ENCODE measurements around the gene PNLDC1. TPM values are rescaled to one million over a fixed set of nuclear protein-coding genes. Genes with fewer than 3 reads are reported as not detected.

Gene PNLDC1
- total RNA-seq, 1 donor from 2014 or later, result not detected

- TF ChIP-seq CTCF (IDR thresholded peaks at IDR 0.05; ENCODE audit: insufficient read depth, low read length, poor library complexity, severe bottlenecking), result no peak
These were observed 38.0 kb upstream of the PNLDC1 start, which contains the start of gene ACAT2 for GRCh38 chr6:159761873-159762680. Gene ACAT2, plus strand, starts transcription at chr6:159762045. Its CDS starts 43 bp downstream, at chr6:159762088.

GRCh38 chr6:159762681-159763293, 37.3 kb upstream of the PNLDC1 start:
- no peak for DNase-seq (ENCODE audit: low read depth)
- Histone ChIP-seq H3K27me3 (ENCODE audit: control insufficient read depth, insufficient read depth, low read length) (no peaks in the 10 kb centered on the region), H3K36me3 (ENCODE audit: control insufficient read depth, insufficient read depth, low read length) (peaks cover 4% of the 10 kb centered on the region), H3K4me3 (ENCODE audit: low read depth, low read length) (peak overlapping the region; percentile 63)
- TF ChIP-seq CTCF (IDR thresholded peaks at IDR 0.05; ENCODE audit: insufficient read depth, low read length, poor library complexity, severe bottlenecking), result no peak

More at GRCh38 chr6:159761873-159762680, 38.0 kb upstream of the PNLDC1 start, which contains the start of gene ACAT2:
- Histone ChIP-seq H3K4me3 (ENCODE audit: low read depth, low read length) (peak within 1 kb of the TSS; percentile 63), H3K36me3 (ENCODE audit: control insufficient read depth, insufficient read depth, low read length) (peaks cover 4% of the 10 kb centered on the region), H3K27me3 (ENCODE audit: control insufficient read depth, insufficient read depth, low read length) (no peaks in the 10 kb centered on the region)
- DNase-seq (ENCODE audit: low read depth), result peak; percentile 71

- H3K4me3 ChIP-seq (ENCODE audit: low read depth, low read length), result no peak overlapping the region
- TF ChIP-seq CTCF (IDR thresholded peaks at IDR 0.05; ENCODE audit: insufficient read depth, low read length, poor library complexity, severe bottlenecking), result no peak
- no peaks in the 10 kb centered on the region for H3K27me3 ChIP-seq (ENCODE audit: control insufficient read depth, insufficient read depth, low read length)
- DNase-seq (ENCODE audit: low read depth), result no peak
- H3K36me3 ChIP-seq (ENCODE audit: control insufficient read depth, insufficient read depth, low read length), result peaks cover 4% of the 10 kb centered on the region
These were observed 33.2 kb upstream of the PNLDC1 start for GRCh38 chr6:159766906-159767305.

GRCh38 chr6:159769470-159769869, 30.6 kb upstream of the PNLDC1 start:
- DNase-seq (ENCODE audit: low read depth), result no peak
- Histone ChIP-seq H3K4me3 (ENCODE audit: low read depth, low read length) (no peak overlapping the region), H3K27me3 (ENCODE audit: control insufficient read depth, insufficient read depth, low read length) (no peaks in the 10 kb centered on the region), H3K36me3 (ENCODE audit: control insufficient read depth, insufficient read depth, low read length) (peaks cover 2% of the 10 kb centered on the region)
- TF ChIP-seq CTCF (IDR thresholded peaks at IDR 0.05; ENCODE audit: insufficient read depth, low read length, poor library complexity, severe bottlenecking), result no peak

- TF ChIP-seq CTCF (IDR thresholded peaks at IDR 0.05; ENCODE audit: insufficient read depth, low read length, poor library complexity, severe bottlenecking), result no peak
- Histone ChIP-seq H3K4me3 (ENCODE audit: low read depth, low read length) (no peak overlapping the region), H3K36me3 (ENCODE audit: control insufficient read depth, insufficient read depth, low read length) (no peaks in the 10 kb centered on the region), H3K27me3 (ENCODE audit: control insufficient read depth, insufficient read depth, low read length) (no peaks in the 10 kb centered on the region)
- DNase-seq (ENCODE audit: low read depth), result no peak
These were observed 27.9 kb upstream of the PNLDC1 start for GRCh38 chr6:159772196-159772595.

Data from kidney epithelial cell (primary cell).